HG03565 (cell line): ENCODE data around the gene RGPD6.
"Not testable (repeated sequence)": the region's sequence is repeated elsewhere in the genome, so short reads cannot be mapped to it uniquely, and the experiment has no call there.

Experiments used
- ATAC-seq: cut with Tn5 transposase; IDR thresholded peaks from one replicate; pipeline ENCODE4 v1.9.1; 2021; ENCODE audit warnings: mild to moderate bottlenecking, moderate library complexity; ENCODE audit not compliant: unreplicated experiment

The RGPD6 gene

GRCh38 chr2:110576763-110577416 lies at the start of gene RGPD6:
Gene RGPD6 (minus strand): TSS chr2:110577222. CDS start chr2:110577024, 198 bp downstream.
- ATAC-seq = peak; percentile 98

- ATAC-seq = not testable (repeated sequence)
These were observed 42.4 kb upstream of the RGPD6 start for GRCh38 chr2:110619326-110619939.

GRCh38 chr2:110613927-110614326 lies 36.9 kb upstream of the RGPD6 start:
- ATAC-seq = not testable (repeated sequence)

- not testable (repeated sequence) for ATAC-seq
These were observed 33.7 kb upstream of the RGPD6 start for GRCh38 chr2:110610613-110611250.

- not testable (repeated sequence) for ATAC-seq
These were observed 33.0 kb upstream of the RGPD6 start for GRCh38 chr2:110609843-110610612.

- not testable (repeated sequence) for ATAC-seq
These were observed 31.9 kb upstream of the RGPD6 start for GRCh38 chr2:110608788-110609502.

- ATAC-seq = not testable (repeated sequence)
These were observed 28.0 kb upstream of the RGPD6 start for GRCh38 chr2:110605057-110605456.

GRCh38 chr2:110603917-110604591 lies 27.0 kb upstream of the RGPD6 start:
- not testable (repeated sequence) for ATAC-seq

- not testable (repeated sequence) for ATAC-seq
These were observed 25.1 kb upstream of the RGPD6 start for GRCh38 chr2:110602139-110602538.

GRCh38 chr2:110591973-110592372 lies 15.0 kb upstream of the RGPD6 start:
- ATAC-seq = not testable (repeated sequence)

- not testable (repeated sequence) for ATAC-seq
These were observed 12.8 kb upstream of the RGPD6 start for GRCh38 chr2:110589677-110590330.

- ATAC-seq = not testable (repeated sequence)
These were observed 11.5 kb upstream of the RGPD6 start for GRCh38 chr2:110588520-110588919.

- ATAC-seq = not testable (repeated sequence)
These were observed 2.4 kb upstream of the RGPD6 start for GRCh38 chr2:110579216-110579965.

- ATAC-seq = peak; percentile 40
These were observed 1.4 kb upstream of the RGPD6 start for GRCh38 chr2:110578429-110578828.

GRCh38 chr2:110499755-110500377 lies 77.2 kb downstream of the RGPD6 start:
- peak; percentile 88 for ATAC-seq

GRCh38 chr2:110496027-110496426 lies 81.0 kb downstream of the RGPD6 start:
- ATAC-seq = not testable (repeated sequence)

GRCh38 chr2:110494488-110494887 lies 82.5 kb downstream of the RGPD6 start:
- ATAC-seq = not testable (repeated sequence)

GRCh38 chr2:110488991-110489390 lies 88.0 kb downstream of the RGPD6 start:
- ATAC-seq = not testable (repeated sequence)
